HepG2 (cell line): ENCODE data around the gene ALDH3B1. TPM values are rescaled to one million over a fixed set of nuclear protein-coding genes. Genes with fewer than 3 reads are reported as not detected.

Experiments
- AFF4 ChIP-seq: sonication (generic); formaldehyde crosslinking; IDR thresholded peaks from 2 replicates; pipeline ENCODE4 v1.4.0; 2020; ENCODE audit warnings: missing genetic modification reagents
- FOXP1 ChIP-seq, 2 experiments: fragments of 450-650 bp in 1 of 2; IDR thresholded peaks; 2 replicates each; pipeline ENCODE4 v1.6.1; 2017 to 2018; ENCODE audit warnings: antibody characterized with exemption in 1 of 2
- HDAC2 ChIP-seq: sonication (generic); formaldehyde crosslinking; IDR thresholded peaks from 2 replicates; pipeline ENCODE4 v1.4.0; 2020; ENCODE audit warnings: missing genetic modification reagents
- HOMEZ ChIP-seq: IDR thresholded peaks from 2 replicates; pipeline ENCODE4 v1.6.1; 2016; ENCODE audit warnings: low read depth
- MTA3 ChIP-seq: sonication (generic); formaldehyde crosslinking; IDR thresholded peaks from 2 replicates; pipeline ENCODE4 v1.4.0; 2020; ENCODE audit warnings: missing genetic modification reagents
- TFDP1 ChIP-seq: IDR thresholded peaks from 2 replicates; pipeline ENCODE4 v1.6.1; 2016; ENCODE audit warnings: missing compliant biosample characterization, missing genetic modification reagents, borderline replicate concordance
- UBTF ChIP-seq: sonication (generic); formaldehyde crosslinking; IDR thresholded peaks from 2 replicates; pipeline ENCODE4 v1.4.0; 2020; ENCODE audit warnings: mild to moderate bottlenecking, missing genetic modification reagents
- YY1 ChIP-seq: IDR thresholded peaks from 2 replicates; pipeline ENCODE4 v1.6.1; 2011; ENCODE audit warnings: low read length, low read depth, moderate library complexity, mild to moderate bottlenecking; ENCODE audit not compliant: insufficient read depth, insufficient replicate concordance
- ZMYM3 ChIP-seq: sonication (generic); formaldehyde crosslinking; IDR thresholded peaks from 2 replicates; pipeline ENCODE4 v1.5.1; 2020; ENCODE audit warnings: mild to moderate bottlenecking, missing genetic modification reagents
- ZNF367 ChIP-seq: sonication (generic); formaldehyde crosslinking; IDR thresholded peaks from 2 replicates; pipeline ENCODE4 v1.4.0; 2020; ENCODE audit warnings: missing genetic modification reagents, borderline replicate concordance
- ZNF687 ChIP-seq: sonication (generic); formaldehyde crosslinking; IDR thresholded peaks from 2 replicates; pipeline ENCODE4 v1.5.1; 2020; ENCODE audit warnings: mild to moderate bottlenecking, missing genetic modification reagents, moderate library complexity
- polyA plus RNA-seq, 8 experiments: library from polyadenylated mRNA; depleted of rRNA in 3 of 8; stranded (reverse) in 7 of 8; unstranded in 1 of 8; fragments of >200 nt; fragmentation: Illumina TruSeq in 4 of 8; extraction: Trizol in 4 of 8; gene quantifications; 2 replicates each; pipeline versions ENCODE4 v1.2.1 to v1.2.3, GENCODE V29; 2011 to 2016; ENCODE audit warnings: low read depth in 4 of 8, missing spikeins in 1 of 8, mixed read lengths in 1 of 8; ENCODE audit not compliant: insufficient read depth in 1 of 8
- total RNA-seq, 5 experiments: library from RNA; depleted of rRNA; stranded (reverse); fragments of >200 nt; fragmentation: Illumina TruSeq; extraction: Trizol; gene quantifications; 2 replicates each; pipeline ENCODE4 v1.2.3, GENCODE V29; 2016; ENCODE audit warnings: low read depth in 1 of 5

The ALDH3B1 gene
- total and polyA plus RNA-seq, 2 of the 13 experiments (the other 11 are each of a cell fraction or from before 2014, with no cell fraction given): 4.0 to 6.7 TPM

- no peak for TF ChIP-seq AFF4
- peak; percentile 38 for TF ChIP-seq UBTF
- 0 out of 2 replicates have a peak, but pooled peaks have one; percentile 25 for TF ChIP-seq HOMEZ (CRISPR knock-in tag)
- TF ChIP-seq ZMYM3 (CRISPR knock-in tag): peak; percentile 85
- no peak for TF ChIP-seq FOXP1 (IDR thresholded peaks at IDR 0.05)
- TF ChIP-seq FOXP1 (CRISPR knock-in tag; IDR thresholded peaks at IDR 0.05): 0 out of 2 replicates have a peak, but pooled peaks have one; percentile 12
- TF ChIP-seq ZNF367: no peak
- TF ChIP-seq ZNF687 (CRISPR knock-in tag): peak; percentile 87
- no peak for TF ChIP-seq YY1
- peak; percentile 52; the same call in 1 of the 2 replicates for TF ChIP-seq HDAC2 (CRISPR knock-in tag)
- peak; percentile 33; the same call in 1 of the 2 replicates for TF ChIP-seq TFDP1 (CRISPR knock-in tag)
- no peak for TF ChIP-seq MTA3 (CRISPR knock-in tag)
These were observed 30.2 kb downstream of the ALDH3B1 start (continued) for GRCh38 chr11:68040101-68040956.
